Measurements from ENCODE around the gene SLC24A1.

The SLC24A1 gene

GRCh38 chr15:65653341-65653740 is 31.6 kb downstream of the SLC24A1 start:
- no peak for DNase-seq (ENCODE audit: low spot score)

- DNase-seq (ENCODE audit: low spot score): no peak
These were observed 32.2 kb downstream of the SLC24A1 start for GRCh38 chr15:65653801-65654521.

GRCh38 chr15:65655026-65655425 is 33.3 kb downstream of the SLC24A1 start:
- DNase-seq (ENCODE audit: low spot score): no peak

GRCh38 chr15:65655457-65655856 is 33.7 kb downstream of the SLC24A1 start:
- DNase-seq (ENCODE audit: low spot score): no peak

- no peak for DNase-seq (ENCODE audit: low spot score)
These were observed 37.8 kb downstream of the SLC24A1 start for GRCh38 chr15:65659502-65660052.

- DNase-seq (ENCODE audit: low spot score): no peak
These were observed 39.2 kb downstream of the SLC24A1 start for GRCh38 chr15:65660927-65661326.

- DNase-seq (ENCODE audit: low spot score): no peak
These were observed 41.8 kb downstream of the SLC24A1 start for GRCh38 chr15:65663521-65663920.

GRCh38 chr15:65666257-65666656 is 44.5 kb downstream of the SLC24A1 start:
- no peak for DNase-seq (ENCODE audit: low spot score)

GRCh38 chr15:65675551-65675950 is 53.8 kb downstream of the SLC24A1 start:
- no peak for DNase-seq (ENCODE audit: low spot score)

GRCh38 chr15:65676123-65676522 is 54.4 kb downstream of the SLC24A1 start:
- no peak for DNase-seq (ENCODE audit: low spot score)

- no peak for DNase-seq (ENCODE audit: low spot score)
These were observed 58.8 kb downstream of the SLC24A1 start for GRCh38 chr15:65680544-65680943.

- DNase-seq (ENCODE audit: low spot score): no peak
These were observed 60.7 kb downstream of the SLC24A1 start for GRCh38 chr15:65682404-65682911.

- DNase-seq (ENCODE audit: low spot score): no peak
These were observed 66.7 kb downstream of the SLC24A1 start for GRCh38 chr15:65688462-65688861.

- DNase-seq (ENCODE audit: low spot score): no peak
These were observed 68.4 kb downstream of the SLC24A1 start for GRCh38 chr15:65690173-65690572.

GRCh38 chr15:65690778-65691177 is 69.0 kb downstream of the SLC24A1 start:
- no peak for DNase-seq (ENCODE audit: low spot score)

- no peak for DNase-seq (ENCODE audit: low spot score)
These were observed 73.3 kb downstream of the SLC24A1 start for GRCh38 chr15:65695081-65695480.

All from iPS-NIHi11 (cell line).